HG03354 (cell line): ENCODE results near the gene SMCO3.
A peak's percentile ranks its signal among the peaks of the same experiment; 100 is the strongest.
"Not testable (repeated sequence)": the region's sequence is repeated elsewhere in the genome, so short reads cannot be mapped to it uniquely, and the experiment has no call there.

Source experiments
- ATAC-seq: cut with Tn5 transposase; IDR thresholded peaks from one replicate; pipeline ENCODE4 v1.9.1; 2021; ENCODE audit warnings: mild to moderate bottlenecking; ENCODE audit not compliant: unreplicated experiment, poor library complexity, severe bottlenecking

SMCO3 gene

DNA sequence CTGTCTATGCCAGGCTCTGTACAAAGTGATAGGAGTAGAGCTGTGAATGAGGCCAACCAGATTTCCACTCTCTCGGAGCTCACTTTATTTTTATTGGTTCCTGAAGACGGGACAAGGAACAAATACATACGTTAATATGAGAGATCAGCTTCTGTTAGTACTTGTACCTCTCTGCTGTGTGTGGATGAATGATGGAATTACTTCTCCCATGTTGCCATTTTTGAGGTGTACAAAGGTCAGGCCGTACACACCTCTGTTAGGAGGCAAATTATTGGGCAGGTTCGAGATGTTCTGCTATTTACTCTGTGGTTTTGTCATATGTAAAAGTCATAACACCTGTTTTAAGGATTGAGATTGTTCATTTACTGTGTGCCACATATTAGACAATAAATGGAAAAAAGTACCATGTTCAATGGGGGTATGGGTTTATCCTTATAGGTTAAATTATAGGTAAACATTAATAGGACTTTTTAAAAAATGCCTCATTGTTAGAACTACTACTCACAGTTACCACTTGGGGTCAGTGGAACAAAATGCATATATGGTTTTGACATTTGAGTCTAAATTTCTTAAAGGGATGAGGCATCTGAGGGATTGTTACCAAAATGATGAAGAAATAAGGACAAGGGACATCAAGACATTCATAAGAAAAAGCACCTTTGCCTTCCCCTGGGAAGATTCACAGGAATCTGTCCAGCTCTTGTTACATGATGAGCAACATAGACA, 37.6 kb downstream of the SMCO3 start:
- ATAC-seq, result no peak

DNA sequence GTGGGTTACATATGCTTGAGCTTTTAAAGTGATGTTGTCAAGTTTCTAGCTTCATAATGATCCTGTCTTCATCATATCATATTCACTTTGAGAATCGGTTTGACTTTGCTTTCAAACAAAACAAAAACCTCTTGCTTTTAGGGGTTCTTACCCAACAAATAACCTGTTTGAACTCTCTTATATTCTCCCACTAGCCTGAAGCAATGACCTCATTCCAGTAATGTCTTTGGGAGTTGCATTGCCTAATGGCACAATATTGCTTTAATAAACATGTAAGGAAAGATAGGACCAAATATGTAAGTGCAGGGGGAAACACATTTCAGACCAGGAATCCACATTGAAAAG, 38.4 kb downstream of the SMCO3 start:
- no peak for ATAC-seq

DNA sequence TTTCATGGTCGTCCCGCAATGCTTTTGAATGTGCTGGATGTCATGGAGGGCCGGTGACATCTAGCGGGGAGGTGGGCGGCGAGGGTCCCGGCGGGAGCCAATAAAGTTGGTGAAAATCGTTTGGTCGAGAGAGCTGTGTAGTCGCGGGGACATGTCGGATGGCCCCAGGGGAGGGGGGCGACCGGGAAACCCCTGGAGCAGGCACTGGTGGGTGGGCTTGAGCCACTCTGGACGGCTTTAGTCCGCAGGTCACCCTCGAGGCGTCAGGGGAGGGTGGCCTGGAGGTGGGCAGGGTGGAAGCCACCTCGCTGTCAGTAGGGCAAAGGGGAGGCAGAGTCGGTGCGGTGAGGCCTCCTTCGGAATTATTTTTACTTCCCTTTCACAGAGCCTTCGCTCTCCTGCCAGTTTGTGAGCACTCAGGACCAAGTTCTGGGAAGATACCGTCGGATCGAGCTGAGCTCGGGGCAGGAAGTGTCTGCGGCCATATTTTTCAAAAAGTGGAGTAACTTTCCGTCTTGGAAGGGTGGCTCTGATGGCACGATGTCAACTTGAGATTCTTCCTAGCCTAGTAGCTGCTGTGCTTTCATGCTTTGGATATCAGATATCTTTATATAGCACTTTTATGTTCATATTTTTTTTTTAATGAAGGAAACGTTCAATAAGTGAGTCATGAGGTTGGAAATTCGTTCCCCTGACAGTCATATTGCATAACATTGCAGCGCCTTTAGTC, 38.9 kb downstream of the SMCO3 start:
- ATAC-seq, result no peak

DNA sequence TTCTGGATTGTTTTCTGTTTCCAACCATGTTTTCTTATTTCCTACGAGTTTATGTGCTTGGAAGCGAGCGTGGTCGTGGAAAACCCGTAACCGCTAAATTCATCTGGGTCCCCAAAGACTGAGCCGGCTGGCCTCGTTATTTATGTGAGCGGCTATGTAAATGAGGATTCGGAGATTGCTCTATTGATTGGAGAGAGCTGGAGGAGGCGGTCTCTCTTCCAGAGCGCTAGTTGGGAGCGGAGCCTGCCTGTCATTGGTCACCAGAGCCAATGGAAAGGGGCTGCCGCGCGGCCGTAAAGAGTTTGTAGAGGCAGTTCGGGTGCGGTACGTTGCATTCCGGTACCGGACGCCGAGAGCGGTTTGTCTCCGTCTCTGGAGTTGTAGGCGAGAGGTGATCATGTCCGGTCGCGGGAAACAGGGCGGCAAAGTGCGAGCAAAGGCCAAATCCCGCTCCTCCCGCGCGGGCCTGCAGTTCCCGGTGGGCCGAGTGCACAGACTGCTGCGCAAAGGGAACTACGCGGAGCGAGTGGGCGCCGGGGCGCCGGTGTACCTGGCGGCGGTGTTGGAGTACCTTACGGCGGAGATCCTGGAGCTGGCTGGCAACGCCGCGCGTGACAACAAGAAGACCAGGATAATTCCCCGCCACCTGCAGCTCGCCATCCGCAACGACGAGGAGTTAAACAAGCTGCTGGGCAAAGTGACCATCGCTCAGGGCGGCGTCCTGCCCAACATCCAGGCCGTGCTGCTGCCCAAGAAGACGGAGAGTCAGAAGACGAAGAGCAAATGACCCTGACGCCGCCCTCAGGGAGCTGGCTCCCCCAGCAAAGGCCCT, 39.7 kb downstream of the SMCO3 start:
- ATAC-seq, result peak; percentile 64

DNA sequence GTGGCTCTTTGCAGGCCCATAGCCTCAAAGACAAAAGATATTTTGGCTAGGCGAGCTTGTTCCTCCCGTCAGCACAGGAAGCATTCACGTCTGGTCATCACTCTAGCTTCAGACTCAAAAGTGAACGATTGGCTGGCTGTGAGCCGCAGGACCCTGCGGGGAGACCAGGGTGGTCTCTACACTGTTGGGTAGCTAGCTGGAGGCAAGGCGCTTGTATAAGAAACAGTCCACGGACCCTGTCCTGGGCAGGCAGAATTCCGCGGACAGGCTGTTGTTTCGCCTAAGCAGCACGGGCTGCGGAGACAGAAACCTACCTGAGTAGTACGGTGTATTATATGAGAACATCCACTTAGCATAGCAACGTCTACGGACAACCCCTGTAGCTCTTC, 40.3 kb downstream of the SMCO3 start:
- peak; percentile 23 for ATAC-seq

DNA sequence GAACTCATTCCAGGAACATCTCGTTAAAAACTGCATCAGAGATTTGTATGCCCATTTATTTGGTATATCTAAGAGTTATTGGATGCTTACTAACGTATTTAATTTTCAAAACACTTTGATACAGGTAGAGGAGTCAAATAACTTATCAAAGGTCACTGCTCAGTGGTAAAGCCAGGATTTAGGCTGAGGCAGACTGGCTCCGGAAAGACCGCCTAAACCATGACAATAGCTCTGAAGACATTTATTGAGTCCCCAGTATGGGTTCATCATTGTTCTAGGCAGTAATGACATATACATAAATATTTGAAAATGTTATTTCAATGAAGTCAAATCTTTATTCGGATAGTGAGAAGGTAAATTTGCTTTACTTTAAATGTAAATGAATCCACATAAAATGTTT, 41.0 kb downstream of the SMCO3 start:
- ATAC-seq, result no peak

DNA sequence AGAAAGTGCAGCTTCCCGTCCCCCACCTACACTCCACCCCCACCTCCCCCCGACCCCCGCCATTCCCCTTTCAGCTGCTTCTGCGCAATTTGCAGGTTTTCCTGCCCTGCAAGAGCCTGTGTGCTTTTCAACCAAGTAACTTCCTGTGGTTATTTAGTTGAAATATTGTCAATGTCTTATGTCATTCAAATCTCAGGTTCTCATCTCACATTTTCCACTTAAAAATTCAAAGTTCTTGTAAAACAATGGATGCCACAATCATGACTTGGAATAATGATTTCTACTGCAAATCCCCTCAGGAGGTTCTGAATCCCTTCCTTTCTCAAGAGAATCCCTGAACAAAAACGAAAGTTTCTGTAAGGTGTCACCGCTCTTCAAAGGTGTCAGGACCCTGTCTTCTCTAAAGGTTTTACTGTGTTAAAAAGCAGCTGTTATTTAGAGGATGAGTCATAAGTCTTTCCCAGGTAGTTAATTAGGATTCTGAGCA, 42.3 kb downstream of the SMCO3 start:
- ATAC-seq, result no peak

DNA sequence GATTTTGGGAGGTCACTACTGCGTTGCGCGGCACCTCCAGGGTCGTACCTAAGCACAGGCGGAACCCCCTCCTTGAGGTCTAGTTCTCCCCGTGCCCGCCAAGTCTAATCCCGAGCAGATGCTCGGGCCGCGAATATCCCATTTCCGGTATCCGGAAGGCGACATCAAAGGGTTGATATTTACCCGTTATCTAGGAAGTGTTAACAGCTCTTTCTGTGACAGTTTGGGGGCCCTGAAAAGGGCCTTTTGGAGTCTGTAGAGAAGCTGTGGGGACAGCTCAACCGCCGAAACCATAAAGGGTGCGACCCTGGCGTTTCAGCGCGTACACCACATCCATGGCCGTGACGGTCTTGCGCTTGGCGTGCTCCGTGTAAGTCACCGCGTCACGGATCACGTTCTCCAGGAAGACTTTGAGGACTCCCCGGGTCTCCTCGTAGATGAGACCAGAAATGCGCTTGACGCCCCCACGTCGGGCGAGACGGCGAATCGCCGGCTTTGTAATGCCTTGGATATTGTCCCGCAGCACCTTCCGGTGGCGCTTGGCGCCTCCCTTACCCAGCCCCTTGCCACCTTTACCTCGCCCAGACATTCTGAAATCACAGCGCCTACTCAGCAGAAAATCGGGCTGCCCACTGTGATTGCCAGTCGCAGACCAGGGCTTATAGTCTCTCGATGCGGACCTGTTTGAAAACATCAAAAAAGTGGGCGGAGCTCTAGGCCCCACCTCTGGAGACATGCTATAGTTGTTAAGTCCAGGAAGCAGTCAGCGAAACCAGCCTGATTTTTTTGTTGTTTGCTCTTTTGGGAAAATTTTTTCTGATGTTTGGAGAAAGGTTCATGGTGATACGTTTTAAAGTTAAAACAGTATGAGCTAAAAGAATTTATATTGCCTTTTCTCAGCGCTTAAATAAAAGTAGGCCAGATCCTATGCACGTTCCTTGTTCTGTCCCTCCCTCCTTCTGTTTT, 43.2 kb downstream of the SMCO3 start:
- peak; percentile 17 for ATAC-seq

DNA sequence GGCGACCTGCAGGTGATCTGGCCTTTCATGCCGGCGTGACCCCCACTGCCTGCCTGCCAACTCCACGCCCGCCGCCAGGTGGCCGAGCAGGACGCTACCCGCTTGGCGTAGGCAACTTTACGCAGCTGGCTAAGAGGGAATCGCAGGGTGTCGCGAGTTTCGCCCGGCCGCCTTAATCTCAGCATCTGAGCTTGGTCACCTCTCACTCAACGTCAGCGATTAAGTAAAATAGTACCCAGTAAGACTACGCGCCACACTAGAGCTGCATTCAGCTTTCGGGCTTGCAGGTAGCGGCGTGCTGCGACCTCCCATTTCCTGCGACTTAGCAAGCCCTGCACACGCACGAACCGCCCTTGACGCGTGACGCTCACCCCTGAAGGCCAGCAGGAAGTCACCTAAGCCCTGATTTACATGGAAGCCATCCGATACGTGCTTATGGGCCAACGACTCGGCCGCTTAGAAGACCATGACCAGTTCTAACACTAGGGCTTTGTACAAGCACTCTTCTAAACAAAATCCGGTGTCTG, 44.0 kb downstream of the SMCO3 start:
- peak; percentile 48 for ATAC-seq

DNA sequence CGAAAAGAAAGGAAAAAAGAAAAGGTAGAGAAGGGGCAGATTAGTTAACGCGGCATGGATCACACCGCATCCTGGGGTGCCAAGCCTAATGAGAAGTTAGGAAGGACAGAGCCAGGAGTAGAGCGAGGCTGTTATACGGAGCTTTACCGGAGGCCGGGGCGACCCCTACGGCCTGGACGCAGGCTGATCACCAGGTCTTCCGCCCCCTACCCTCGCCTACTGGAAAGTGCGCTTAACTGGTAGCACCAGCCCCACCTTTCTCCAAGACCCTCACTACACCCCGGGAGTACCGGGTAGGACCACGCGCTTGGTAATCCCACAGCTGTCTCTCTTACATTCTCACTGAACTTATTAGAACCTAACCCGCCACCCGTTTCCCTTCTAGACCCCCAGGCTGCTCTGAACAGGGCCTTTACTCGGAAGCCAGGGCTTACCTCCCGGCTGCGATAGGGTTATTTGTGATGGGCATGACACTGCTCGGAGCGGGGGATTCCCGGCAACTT, 44.5 kb downstream of the SMCO3 start:
- ATAC-seq, result peak; percentile 5

DNA sequence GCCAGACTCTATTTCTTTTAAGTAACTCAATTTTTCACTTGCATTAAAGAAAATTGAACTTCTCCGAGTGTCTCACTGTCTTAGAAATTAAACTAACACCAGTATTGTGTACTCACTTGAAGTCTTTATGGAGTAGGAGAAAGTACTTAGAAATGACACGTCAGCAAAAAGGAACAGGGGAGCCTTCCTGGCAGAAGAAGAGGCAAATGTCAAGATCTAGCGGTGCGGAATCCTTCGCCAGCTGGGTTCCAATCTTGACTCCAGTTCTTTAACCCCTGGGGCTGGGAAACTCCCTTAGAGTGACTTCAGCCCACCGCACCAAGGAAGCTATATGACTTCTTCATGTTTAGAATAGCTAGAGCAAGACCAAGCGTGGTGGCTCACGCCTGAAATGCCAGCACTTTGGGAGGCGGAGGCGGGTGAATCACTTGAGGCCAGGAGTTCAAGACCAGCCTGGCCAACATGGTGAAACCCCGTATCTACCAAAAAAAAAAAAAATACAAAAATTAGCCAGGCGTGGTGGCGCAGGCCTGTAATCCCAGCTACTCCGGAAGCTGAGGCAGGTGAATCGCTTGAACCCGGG, 45.1 kb downstream of the SMCO3 start:
- no peak for ATAC-seq

DNA sequence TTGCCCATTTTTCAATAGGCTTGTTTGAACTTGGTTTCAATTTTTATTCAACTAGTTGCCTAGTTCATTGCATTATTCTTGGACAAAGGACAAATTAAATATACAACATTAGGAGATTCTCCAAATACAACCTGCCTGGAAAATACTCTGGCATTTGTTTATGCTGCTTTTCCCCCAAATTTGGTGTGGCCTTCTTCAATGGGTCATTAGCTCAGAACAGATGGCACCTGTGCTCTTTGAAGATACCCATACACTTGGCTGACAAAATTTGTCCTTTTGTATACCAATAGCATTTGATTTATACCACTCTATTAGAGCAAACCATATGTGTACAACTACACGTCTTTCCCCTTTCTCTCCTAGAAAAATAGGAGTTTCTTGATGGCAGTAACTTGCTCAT, 46.4 kb downstream of the SMCO3 start:
- ATAC-seq, result no peak

DNA sequence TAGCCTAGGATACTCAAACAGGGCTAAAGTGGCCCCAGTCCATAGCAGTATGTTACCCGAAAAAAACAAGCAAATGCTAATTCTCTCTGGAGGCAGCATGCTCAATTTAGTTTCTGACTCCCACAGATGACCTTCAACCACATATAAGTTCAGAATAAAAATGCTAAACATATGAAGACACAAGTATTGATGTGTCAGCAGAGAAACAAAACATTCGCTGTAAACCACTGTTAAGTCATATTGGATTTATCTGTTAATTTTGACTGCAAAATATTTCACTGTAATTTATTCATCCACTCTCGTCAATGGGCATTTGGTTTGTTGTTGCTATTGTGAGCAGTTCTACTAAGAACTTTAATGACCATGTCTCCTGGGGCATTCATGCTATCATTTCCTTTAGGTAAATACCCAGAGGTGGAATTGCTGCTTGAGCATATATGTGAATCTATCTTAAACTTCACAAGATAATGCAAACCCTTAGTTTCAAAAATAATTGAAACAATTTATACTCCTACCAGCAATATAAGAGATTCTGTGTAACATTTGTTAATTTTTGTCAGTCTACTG, 47.2 kb downstream of the SMCO3 start:
- ATAC-seq, result no peak

DNA sequence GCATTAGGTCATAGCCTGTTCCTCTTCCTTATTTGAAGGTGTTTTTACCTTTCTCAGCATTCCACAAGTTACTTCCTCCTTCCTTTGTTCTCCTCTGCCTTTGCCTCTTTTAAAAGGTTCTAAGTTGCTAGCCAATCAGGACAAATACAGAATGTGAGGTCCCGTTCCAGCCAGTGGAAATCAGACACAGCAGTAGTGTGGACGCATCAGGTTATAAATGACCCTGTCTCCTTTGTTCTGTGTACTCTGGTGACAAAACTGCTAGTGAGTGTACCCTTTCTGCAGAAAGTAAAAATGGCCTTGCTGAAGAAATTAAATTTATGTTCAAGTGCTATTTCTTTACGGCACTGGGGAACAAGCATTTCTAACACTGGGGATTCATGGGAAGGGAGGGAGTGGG, 48.0 kb downstream of the SMCO3 start:
- ATAC-seq, result not testable (repeated sequence)

DNA sequence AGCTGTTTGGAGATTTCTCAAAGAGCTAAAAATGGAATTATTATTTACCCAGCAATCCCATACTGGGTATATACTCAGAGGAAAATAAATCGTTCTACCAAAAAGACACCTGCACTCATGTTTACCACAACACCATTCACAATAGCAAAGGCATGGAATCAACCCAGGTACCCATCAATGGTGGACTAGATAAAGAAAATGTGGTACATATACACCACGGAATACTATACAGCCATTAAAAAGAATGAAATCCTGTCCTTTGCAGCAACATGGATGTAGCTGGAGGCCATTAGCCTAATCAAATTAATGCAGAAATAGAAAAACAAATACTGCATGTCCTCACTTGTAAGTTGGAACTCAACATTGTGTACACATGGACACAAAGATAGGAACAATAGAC, 48.6 kb downstream of the SMCO3 start:
- no peak for ATAC-seq

DNA sequence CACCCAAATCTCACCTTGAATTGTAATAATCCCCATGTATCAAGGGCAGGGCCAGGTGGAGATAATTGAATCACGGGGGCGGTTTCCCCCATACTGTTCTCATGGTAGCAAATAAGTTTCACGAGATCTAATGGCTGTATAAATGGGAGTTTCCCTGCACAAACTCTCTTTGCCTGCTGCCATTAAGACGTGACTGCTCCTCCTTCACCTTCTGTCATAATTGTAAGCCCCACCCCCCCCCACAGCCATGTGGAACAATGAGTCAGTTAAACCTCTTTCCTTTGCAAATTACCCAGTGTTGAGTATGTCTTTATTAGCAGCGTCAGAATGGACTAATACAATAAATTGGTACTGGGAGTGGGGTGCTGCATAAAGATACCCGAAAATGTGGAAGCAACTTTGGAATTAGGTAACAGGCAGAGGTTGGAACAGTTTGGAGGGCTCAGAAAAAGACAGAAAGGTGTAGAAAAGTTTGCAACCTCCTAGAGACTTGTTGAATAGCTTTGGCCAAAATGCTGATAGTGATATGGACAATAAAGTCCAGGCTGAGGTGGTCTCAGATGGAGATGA, 54.2 kb downstream of the SMCO3 start:
- not testable (repeated sequence) for ATAC-seq

DNA sequence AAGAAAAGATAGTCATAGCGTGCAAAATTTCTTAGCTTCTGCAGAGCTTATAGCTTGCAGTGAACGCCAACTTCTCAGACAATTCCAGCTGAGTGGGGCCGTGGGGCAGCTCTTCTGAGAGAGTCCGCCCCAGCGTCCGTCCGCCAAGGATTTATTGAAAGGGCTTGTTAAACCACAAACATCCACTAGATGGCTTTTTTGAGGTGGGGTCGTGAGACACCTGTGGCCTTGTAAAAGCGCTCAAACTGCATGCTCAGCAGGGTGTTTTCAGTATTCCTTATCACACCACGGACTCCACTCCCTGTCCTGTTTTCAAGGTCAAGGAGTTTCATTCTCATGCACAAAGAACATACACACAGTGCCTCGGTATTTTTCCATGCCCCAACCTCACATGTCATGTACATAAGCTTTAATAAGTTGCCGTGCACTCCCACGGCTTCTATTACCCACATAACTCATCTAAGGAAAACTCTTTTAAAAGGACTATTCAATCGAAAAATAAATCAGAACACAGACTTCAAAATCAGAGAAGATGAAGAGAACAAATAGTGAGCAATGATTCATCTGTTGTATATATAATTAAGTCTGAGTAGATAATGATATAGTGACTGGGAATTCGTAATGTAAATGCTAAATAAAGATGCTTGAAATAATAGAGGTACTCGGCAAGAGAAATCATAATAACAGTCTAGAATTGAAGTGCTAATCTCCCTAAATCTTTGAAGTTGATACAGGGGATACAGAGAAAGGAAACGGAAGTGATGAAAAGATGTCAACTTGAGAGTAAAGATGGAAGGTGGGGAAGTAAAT, 57.4 kb downstream of the SMCO3 start:
- ATAC-seq, result no peak
